Measurements from ENCODE around the gene NEURL1B.
A peak's percentile ranks its signal among the peaks of the same experiment; 100 is the strongest.

The NEURL1B gene

DNA sequence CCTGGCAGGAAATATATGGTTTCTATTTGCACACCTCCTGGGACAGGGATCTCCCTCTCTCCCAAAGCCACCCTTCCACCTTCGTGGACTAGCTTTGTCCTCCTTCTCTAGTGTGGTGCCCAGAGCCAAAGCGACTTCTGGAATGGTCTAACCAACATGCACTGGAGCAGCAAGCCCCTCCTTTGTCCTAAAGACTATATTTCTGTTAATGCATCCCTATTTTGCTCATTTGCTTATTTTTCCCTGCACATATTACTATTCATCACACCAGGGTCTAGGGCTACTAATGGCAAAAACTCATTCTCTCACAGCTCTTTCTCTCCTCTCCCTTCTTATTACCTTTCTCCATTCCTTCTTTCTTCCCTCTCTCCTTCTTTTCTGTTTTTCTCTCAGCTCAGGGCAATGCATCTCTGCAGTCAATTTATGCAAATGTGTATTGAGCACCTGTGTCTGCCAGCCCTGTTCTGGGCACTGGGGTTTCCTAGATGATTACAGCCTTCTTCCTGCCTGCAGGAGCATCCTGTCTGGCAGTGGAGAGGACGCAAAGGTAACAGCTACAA lies 2.8 kb upstream of the NEURL1B start:
- Histone ChIP-seq H2AFZ (ENCODE audit: low read length) (no peak overlapping the region), H3K4me2 (ENCODE audit: low read depth, low read length, poor library complexity, severe bottlenecking) (peak overlapping the region; percentile 59), H3K9me3 (ENCODE audit: insufficient read depth, low read depth, low read length) (no peaks in the 10 kb centered on the region), H3K79me2 (ENCODE audit: insufficient read depth, low read length) (peaks cover 17% of the 10 kb centered on the region), H3K9ac (ENCODE audit: low read depth, low read length, poor library complexity, severe bottlenecking) (peak overlapping the region; percentile 64), H3F3A (ENCODE audit: low read depth) (no peaks in the 10 kb centered on the region), H3K4me3 (ENCODE audit: low read length, poor library complexity, severe bottlenecking) (no peak overlapping the region), H4K20me1 (ENCODE audit: insufficient read depth, low read length, poor library complexity, severe bottlenecking) (no peaks in the 10 kb centered on the region), H3K27me3 (ENCODE audit: insufficient read depth, low read length, poor library complexity, severe bottlenecking) (no peaks in the 10 kb centered on the region), H3K4me1 (ENCODE audit: insufficient read depth, low read length, poor library complexity, severe bottlenecking) (peaks cover 46% of the 10 kb centered on the region), H3K36me3 (ENCODE audit: insufficient read depth, low read length) (no peaks in the 10 kb centered on the region), H3K9me2 (replicated peaks; ENCODE audit: low read depth, low read length) (no peaks in the 10 kb centered on the region)
- TF ChIP-seq, protein P1, sequence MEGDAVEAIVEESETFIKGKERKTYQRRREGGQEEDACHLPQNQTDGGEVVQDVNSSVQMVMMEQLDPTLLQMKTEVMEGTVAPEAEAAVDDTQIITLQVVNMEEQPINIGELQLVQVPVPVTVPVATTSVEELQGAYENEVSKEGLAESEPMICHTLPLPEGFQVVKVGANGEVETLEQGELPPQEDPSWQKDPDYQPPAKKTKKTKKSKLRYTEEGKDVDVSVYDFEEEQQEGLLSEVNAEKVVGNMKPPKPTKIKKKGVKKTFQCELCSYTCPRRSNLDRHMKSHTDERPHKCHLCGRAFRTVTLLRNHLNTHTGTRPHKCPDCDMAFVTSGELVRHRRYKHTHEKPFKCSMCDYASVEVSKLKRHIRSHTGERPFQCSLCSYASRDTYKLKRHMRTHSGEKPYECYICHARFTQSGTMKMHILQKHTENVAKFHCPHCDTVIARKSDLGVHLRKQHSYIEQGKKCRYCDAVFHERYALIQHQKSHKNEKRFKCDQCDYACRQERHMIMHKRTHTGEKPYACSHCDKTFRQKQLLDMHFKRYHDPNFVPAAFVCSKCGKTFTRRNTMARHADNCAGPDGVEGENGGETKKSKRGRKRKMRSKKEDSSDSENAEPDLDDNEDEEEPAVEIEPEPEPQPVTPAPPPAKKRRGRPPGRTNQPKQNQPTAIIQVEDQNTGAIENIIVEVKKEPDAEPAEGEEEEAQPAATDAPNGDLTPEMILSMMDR (conservative IDR thresholded peaks at IDR 0.05; ENCODE audit: low read length), result no peak
- TF ChIP-seq EZH2phosphoT487 (IDR thresholded peaks at IDR 0.05; ENCODE audit: borderline replicate concordance), result no peak

DNA sequence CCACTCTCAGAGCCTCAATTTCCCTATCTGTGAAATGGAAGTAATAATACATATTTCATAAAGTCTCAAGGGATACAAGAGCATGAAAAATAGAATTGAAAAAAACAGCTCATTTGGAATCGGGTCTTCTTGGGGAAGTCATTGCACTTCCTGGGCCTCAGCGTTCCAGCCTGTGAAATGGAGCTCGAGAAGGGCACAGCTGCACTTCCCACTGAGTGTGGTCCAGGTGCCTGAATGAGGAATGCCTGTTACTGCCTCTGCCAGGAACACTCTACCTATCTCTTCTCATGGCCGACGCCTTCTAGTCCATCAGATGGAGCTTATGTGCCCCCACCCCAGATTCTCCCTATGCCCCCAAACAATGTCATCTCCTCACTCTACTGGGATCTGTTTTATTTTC lies 924 bp upstream of the NEURL1B start:
- Histone ChIP-seq H4K20me1 (ENCODE audit: insufficient read depth, low read length, poor library complexity, severe bottlenecking) (no peaks in the 10 kb centered on the region), H3K4me3 (ENCODE audit: low read length, poor library complexity, severe bottlenecking) (peak overlapping the region; percentile 79), H3K79me2 (ENCODE audit: insufficient read depth, low read length) (peaks cover 34% of the 10 kb centered on the region), H2AFZ (ENCODE audit: low read length) (no peak overlapping the region), H3K4me1 (ENCODE audit: insufficient read depth, low read length, poor library complexity, severe bottlenecking) (peaks cover 50% of the 10 kb centered on the region), H3K27me3 (ENCODE audit: insufficient read depth, low read length, poor library complexity, severe bottlenecking) (no peaks in the 10 kb centered on the region), H3K36me3 (ENCODE audit: insufficient read depth, low read length) (no peaks in the 10 kb centered on the region), H3K9ac (ENCODE audit: low read depth, low read length, poor library complexity, severe bottlenecking) (peak overlapping the region; percentile 91), H3K9me3 (ENCODE audit: insufficient read depth, low read depth, low read length) (no peaks in the 10 kb centered on the region), H3K4me2 (ENCODE audit: low read depth, low read length, poor library complexity, severe bottlenecking) (peak overlapping the region; percentile 67), H3F3A (ENCODE audit: low read depth) (no peaks in the 10 kb centered on the region), H3K9me2 (replicated peaks; ENCODE audit: low read depth, low read length) (no peaks in the 10 kb centered on the region)
- TF ChIP-seq, protein P1 (conservative IDR thresholded peaks at IDR 0.05; ENCODE audit: low read length), result no peak
- no peak for TF ChIP-seq EZH2phosphoT487 (IDR thresholded peaks at IDR 0.05; ENCODE audit: borderline replicate concordance)

DNA sequence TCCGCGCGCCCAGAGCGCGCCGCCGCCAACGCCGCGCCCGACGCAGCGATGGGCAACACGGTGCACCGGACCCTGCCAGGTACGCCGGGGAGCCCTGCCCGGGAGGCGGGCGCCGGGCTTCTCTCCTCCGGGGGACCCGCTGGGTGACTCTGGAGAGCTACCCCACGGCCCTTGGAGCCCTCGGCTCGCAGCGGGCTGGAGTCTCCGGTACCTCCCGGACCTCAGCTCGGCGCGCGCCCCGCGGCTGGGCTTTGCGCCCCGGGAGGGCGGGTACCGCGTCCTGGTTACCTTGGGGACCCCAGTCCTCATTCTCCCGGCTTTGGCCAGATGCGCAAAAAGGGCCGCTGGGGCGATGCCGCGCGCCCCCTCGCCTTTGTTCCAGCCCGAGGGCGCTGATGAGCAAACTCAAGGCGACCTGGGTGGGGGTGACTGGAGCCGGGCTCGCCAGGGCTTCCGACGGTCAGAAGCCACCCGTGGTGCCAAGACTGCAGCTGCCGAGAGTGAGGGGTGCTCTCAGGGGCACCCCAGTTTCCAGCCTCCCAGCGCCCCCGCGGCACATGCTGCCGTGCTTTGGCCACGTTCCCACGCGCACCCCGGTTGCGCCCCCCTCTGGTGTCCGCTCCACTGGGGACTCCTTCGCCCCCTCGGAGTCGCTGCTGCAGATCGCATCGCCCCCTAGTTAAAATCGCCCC lies 442 bp downstream of the NEURL1B start:
- H3K79me2 ChIP-seq (ENCODE audit: insufficient read depth, low read length), result peaks cover 42% of the 10 kb centered on the region
- H2AFZ ChIP-seq (ENCODE audit: low read length), result peak overlapping the region; percentile 80; the same call in 1 of the 2 replicates
- peak overlapping the region; percentile 79 for H3K4me3 ChIP-seq (ENCODE audit: low read length, poor library complexity, severe bottlenecking)
- peak overlapping the region; percentile 77 for H3K4me2 ChIP-seq (ENCODE audit: low read depth, low read length, poor library complexity, severe bottlenecking)
- TF ChIP-seq EZH2phosphoT487 (IDR thresholded peaks at IDR 0.05; ENCODE audit: borderline replicate concordance), result no peak
- TF ChIP-seq, protein P1 (conservative IDR thresholded peaks at IDR 0.05; ENCODE audit: low read length), result peak; percentile 41; the same call in 1 of the 2 replicates
- no peaks in the 10 kb centered on the region for H3F3A ChIP-seq (ENCODE audit: low read depth)
- no peaks in the 10 kb centered on the region for H3K9me3 ChIP-seq (ENCODE audit: insufficient read depth, low read depth, low read length)
- peak overlapping the region; percentile 91 for H3K9ac ChIP-seq (ENCODE audit: low read depth, low read length, poor library complexity, severe bottlenecking)
- no peaks in the 10 kb centered on the region for H4K20me1 ChIP-seq (ENCODE audit: insufficient read depth, low read length, poor library complexity, severe bottlenecking)
- H3K4me1 ChIP-seq (ENCODE audit: insufficient read depth, low read length, poor library complexity, severe bottlenecking), result peaks cover 56% of the 10 kb centered on the region
- H3K36me3 ChIP-seq (ENCODE audit: insufficient read depth, low read length), result no peaks in the 10 kb centered on the region
- no peaks in the 10 kb centered on the region for H3K9me2 ChIP-seq (replicated peaks; ENCODE audit: low read depth, low read length)
- H3K27me3 ChIP-seq (ENCODE audit: insufficient read depth, low read length, poor library complexity, severe bottlenecking), result no peaks in the 10 kb centered on the region

Measured in Loucy (cell line).